H1 (cell line): ENCODE measurements around the gene C2orf92. TPM values are rescaled to one million over a fixed set of nuclear protein-coding genes. Genes with fewer than 3 reads are reported as not detected.

Source experiments
- CTCF ChIA-PET: fragments of 300-600 bp; sonication (Branson Sonifier 250); formaldehyde crosslinking; loops from one replicate; lab custom pipeline; 2021; ENCODE audit not compliant: partially characterized antibody; lab: Charles Lee
- POLR2A ChIA-PET: fragments of 300-600 bp; sonication (Branson Sonifier 250); formaldehyde crosslinking; loops from one replicate; lab custom pipeline; 2021; ENCODE audit warnings: inconsistent platforms; ENCODE audit not compliant: partially characterized antibody; lab: Charles Lee
- DNase-seq, 2 experiments: peaks; one replicate each; pipeline versions ENCODE4 v3.0.0 to v3.0.0-alpha.2; 2010 to 2022; ENCODE audit warnings: low spot score in 2 of 2, low read depth in 1 of 2, mixed read lengths in 1 of 2
- FAIRE-seq: peaks from 2 replicates; lab custom pipeline; 2011; peaks lifted over from hg19 to GRCh38; lab: Jason Lieb, UNC
- H2AFZ ChIP-seq: 2 replicates; pipeline ENCODE4 v1.8.1; 2012; ENCODE audit warnings: low read length, inconsistent platforms
- H2AK5ac ChIP-seq: 2 replicates; pipeline ENCODE4 v1.6.1; 2013; ENCODE audit warnings: low read depth, low read length
- H2BK120ac ChIP-seq: replicated peaks from 2 replicates; pipeline ENCODE3; 2013; ENCODE audit warnings: low read depth, low read length, inconsistent platforms
- H2BK12ac ChIP-seq: 2 replicates; pipeline ENCODE4 v1.6.1; 2013; ENCODE audit warnings: low read depth, low read length
- H2BK15ac ChIP-seq: 2 replicates; pipeline ENCODE4 v1.6.1; 2013; ENCODE audit warnings: low read length
- H2BK20ac ChIP-seq: 2 replicates; pipeline ENCODE4 v1.6.1; 2013; ENCODE audit warnings: low read length
- H2BK5ac ChIP-seq: 2 replicates; pipeline ENCODE4 v1.6.1; 2013; ENCODE audit warnings: low read depth, low read length
- H3K14ac ChIP-seq: 2 replicates; pipeline ENCODE4 v1.6.1; 2013; ENCODE audit warnings: inconsistent platforms; ENCODE audit not compliant: insufficient read length
- H3K18ac ChIP-seq: 2 replicates; pipeline ENCODE4 v1.6.1; 2013; ENCODE audit warnings: low read length; ENCODE audit errors: extremely low read depth
- H3K23ac ChIP-seq: 2 replicates; pipeline ENCODE4 v1.6.1; 2013; ENCODE audit warnings: inconsistent platforms; ENCODE audit not compliant: insufficient read length
- H3K23me2 ChIP-seq: 2 replicates; pipeline ENCODE4 v1.6.1; 2013; ENCODE audit warnings: low read depth, low read length
- H3K27ac ChIP-seq: 2 replicates; pipeline ENCODE4 v1.6.1; 2011; ENCODE audit warnings: low read depth, low read length, inconsistent platforms
- H3K27me3 ChIP-seq, 4 experiments: replicated peaks in 1 of 4; 1 replicate in 1 of 4; 2 replicates in 3 of 4; pipeline versions ENCODE4 v1.6.1 to v1.8.1; 2011 to 2013; ENCODE audit warnings: low read length in 3 of 4, mild to moderate bottlenecking in 3 of 4, inconsistent platforms in 2 of 4, mixed read lengths in 2 of 4, moderate library complexity in 1 of 4; ENCODE audit not compliant: control insufficient read depth in 3 of 4, insufficient read depth in 3 of 4; ENCODE audit errors: extremely low read depth in 1 of 4
- H3K36me3 ChIP-seq, 4 experiments: 2 replicates each; pipeline versions ENCODE4 v1.6.1 to v1.8.1; 2011 to 2013; ENCODE audit warnings: mild to moderate bottlenecking in 4 of 4, low read length in 3 of 4, moderate library complexity in 2 of 4, control low read depth in 1 of 4, inconsistent platforms in 1 of 4; ENCODE audit not compliant: insufficient read depth in 4 of 4, control insufficient read depth in 2 of 4
- H3K4ac ChIP-seq: replicated peaks from 2 replicates; pipeline ENCODE3; 2013; ENCODE audit warnings: low read length, low read depth, mixed read lengths, inconsistent platforms; ENCODE audit not compliant: insufficient read length
- H3K4me1 ChIP-seq, 4 experiments: replicated peaks in 1 of 4; 1 replicate in 1 of 4; 2 replicates in 3 of 4; pipeline versions ENCODE4 v1.6.1 to v1.8.1; 2011 to 2013; ENCODE audit warnings: low read length in 3 of 4, inconsistent platforms in 2 of 4, mixed read lengths in 1 of 4; ENCODE audit not compliant: insufficient read depth in 4 of 4, control insufficient read depth in 3 of 4
- H3K4me2 ChIP-seq, 2 experiments: 2 replicates each; pipeline versions ENCODE4 v1.6.1 to v1.8.1; 2011 to 2013; ENCODE audit warnings: low read depth in 2 of 2, low read length in 2 of 2, control low read depth in 1 of 2, inconsistent platforms in 1 of 2, mild to moderate bottlenecking in 1 of 2; ENCODE audit not compliant: insufficient read depth in 1 of 2
- H3K4me3 ChIP-seq, 4 experiments: fragments of 200-600, 300-600 bp in 1 of 4; sonication (generic), shearing (Covaris generic), sonication (Bioruptor Twin) in 1 of 4; 2 replicates each; pipeline versions ENCODE4 v1.5.1 to v1.8.1; 2011 to 2016; ENCODE audit warnings: low read length in 4 of 4, low read depth in 3 of 4, control low read depth in 2 of 4, inconsistent platforms in 2 of 4, mild to moderate bottlenecking in 2 of 4, mixed read lengths in 1 of 4, moderate library complexity in 1 of 4; ENCODE audit not compliant: insufficient read depth in 2 of 4; ENCODE audit errors: extremely low read depth in 1 of 4
- H3K56ac ChIP-seq: replicated peaks from 2 replicates; pipeline ENCODE3; 2013; ENCODE audit warnings: low read depth, mild to moderate bottlenecking, mixed read lengths, low read length, inconsistent platforms; ENCODE audit not compliant: insufficient read length
- H3K79me1 ChIP-seq: 2 replicates; pipeline ENCODE4 v1.6.1; 2013; ENCODE audit warnings: low read depth, low read length, control low read depth
- H3K79me2 ChIP-seq, 2 experiments: 2 replicates each; pipeline versions ENCODE4 v1.6.1 to v1.8.1; 2012 to 2013; ENCODE audit warnings: low read length in 2 of 2, mild to moderate bottlenecking in 2 of 2, inconsistent platforms in 1 of 2; ENCODE audit not compliant: insufficient read depth in 2 of 2, control insufficient read depth in 1 of 2
- H3K9ac ChIP-seq, 4 experiments: replicated peaks in 1 of 4; 1 replicate in 1 of 4; 2 replicates in 3 of 4; pipeline versions ENCODE4 v1.6.1 to v1.8.1; 2011 to 2013; ENCODE audit warnings: low read depth in 3 of 4, low read length in 3 of 4, control low read depth in 2 of 4, mild to moderate bottlenecking in 2 of 4, moderate library complexity in 2 of 4, inconsistent platforms in 1 of 4; ENCODE audit errors: extremely low read depth in 1 of 4
- H3K9me3 ChIP-seq, 2 experiments: 2 replicates each; pipeline versions ENCODE4 v1.6.1 to v1.8.1; 2012 to 2013; ENCODE audit warnings: mild to moderate bottlenecking in 2 of 2, moderate library complexity in 2 of 2, control low read depth in 1 of 2, inconsistent platforms in 1 of 2, low read depth in 1 of 2, low read length in 1 of 2, mixed read lengths in 1 of 2; ENCODE audit not compliant: insufficient read depth in 2 of 2
- H4K20me1 ChIP-seq, 2 experiments: replicated peaks in 1 of 2; 2 replicates each; pipeline versions ENCODE3 to v1.8.1; 2011 to 2013; ENCODE audit warnings: inconsistent platforms in 2 of 2, low read length in 2 of 2, mild to moderate bottlenecking in 1 of 2; ENCODE audit not compliant: insufficient read depth in 2 of 2, control insufficient read depth in 1 of 2
- H4K5ac ChIP-seq: 2 replicates; pipeline ENCODE4 v1.6.1; 2013; ENCODE audit warnings: low read length, low read depth, mixed read lengths, inconsistent platforms; ENCODE audit not compliant: insufficient read length
- H4K8ac ChIP-seq: 2 replicates; pipeline ENCODE4 v1.8.0; 2013; ENCODE audit warnings: mild to moderate bottlenecking, moderate library complexity, low read length, inconsistent platforms; ENCODE audit not compliant: insufficient read depth; ENCODE audit errors: extremely low read depth
- H4K91ac ChIP-seq: replicated peaks from 2 replicates; pipeline ENCODE3; 2013; ENCODE audit warnings: low read length, mixed read lengths, inconsistent platforms; ENCODE audit not compliant: insufficient read length
- POLR2AphosphoS5 ChIP-seq: IDR thresholded peaks from 2 replicates; pipeline ENCODE4 v1.6.1; 2011; ENCODE audit warnings: low read depth, low read length
- WGBS, 2 experiments: shearing (Covaris generic) in 1 of 2; methylation state at CpG; one replicate each; pipeline versions ENCODE4 v1.1.6 to v1.1.7; 2013 to 2015; ENCODE audit warnings: low lambda C conversion rate in 2 of 2, mixed read lengths in 2 of 2, inconsistent platforms in 1 of 2, low coverage in 1 of 2, missing lambda C conversion rate in 1 of 2; ENCODE audit not compliant: insufficient replicate concordance in 2 of 2, insufficient coverage in 1 of 2, insufficient read length in 1 of 2; ENCODE audit errors: extremely low coverage in 1 of 2, missing lambda C conversion rate in 1 of 2; 5-methylcytosine and 5-hydroxymethylcytosine counted together
- polyA plus RNA-seq, 7 experiments: library from polyadenylated mRNA; depleted of rRNA in 3 of 7; stranded (reverse) in 5 of 7; unstranded in 2 of 7; fragments of >200 nt in 5 of 7; fragments of 200-250 nt in 2 of 7; gene quantifications; 1 replicate in 5 of 7; 2 replicates in 1 of 7; 4 replicates in 1 of 7; pipeline versions ENCODE4 v1.2.1 to v1.2.3, GENCODE V29; 2011 to 2013; ENCODE audit warnings: missing spikeins in 2 of 7, mixed read lengths in 2 of 7
- total RNA-seq: library from RNA; stranded (reverse); fragmentation: NEBNext Ultra II Directional; extraction: Animal tissue kit (Norgen Biotek cat#: 25700); gene quantifications from 2 replicates; pipeline ENCODE4 v1.2.1, GENCODE V29; 2021

Gene C2orf92
- total and polyA plus RNA-seq, 2 of the 8 experiments (the other 6 are each of a cell fraction or from before 2014, with no cell fraction given) = 2.3 to 3.7 TPM

DNA sequence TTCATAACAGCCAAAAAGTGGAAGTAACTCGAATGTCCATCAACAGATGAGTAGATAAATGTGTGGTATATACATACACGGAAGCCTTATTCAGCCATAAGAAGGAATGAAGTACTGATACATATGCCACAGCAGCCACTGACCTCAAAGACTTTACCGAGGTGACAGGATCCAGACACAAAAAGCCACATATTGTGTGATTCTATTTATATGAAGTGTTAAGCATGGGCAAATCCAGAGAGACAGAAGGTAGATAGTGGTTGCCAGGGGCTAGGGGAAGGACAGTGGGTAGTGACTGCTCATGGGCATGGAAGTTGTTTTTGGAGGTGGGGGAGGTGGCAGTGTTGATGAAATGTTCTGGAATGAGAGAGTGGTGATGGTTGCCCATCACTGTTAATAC lies 77.8 kb downstream of the C2orf92 start:
- Histone ChIP-seq H2BK12ac (0 out of 2 replicates have a peak overlapping the region, but pooled peaks have one; percentile 17), H3K4me2 (no peak overlapping the region), H3K9me3 (no peaks in the 10 kb centered on the region), H3K9ac (no peak overlapping the region), H2BK120ac (no peak overlapping the region), H2BK15ac (no peak overlapping the region), H3K4ac (no peak overlapping the region), H3K56ac (no peak overlapping the region), H2BK5ac (no peak overlapping the region), H2BK20ac (no peak overlapping the region), H3K4me1 (peaks cover 0 to 11% (median 3%) of the 10 kb centered on the region in 4 experiments; a peak in 4 of 7 replicates), H2AFZ (no peak overlapping the region), H3K23ac (no peak overlapping the region), H2AK5ac (no peak overlapping the region), H4K91ac (no peak overlapping the region), H3K36me3 (no peaks in the 10 kb centered on the region), H3K14ac (no peak overlapping the region), H3K79me1 (no peaks in the 10 kb centered on the region), H3K18ac (no peak overlapping the region), H4K8ac (no peak overlapping the region), H4K5ac (no peak overlapping the region), H3K23me2 (no peaks in the 10 kb centered on the region), H3K4me3 (no peak overlapping the region), H3K27me3 (no peaks in the 10 kb centered on the region), H3K79me2 (no peaks in the 10 kb centered on the region), H3K27ac (no peak overlapping the region), H4K20me1 (no peaks in the 10 kb centered on the region)
- FAIRE-seq (no peak), DNase-seq (no peak)
- ChIA-PET POLR2A (interaction anchor here (0.6 kb wide), 1 partner anchor 211 kb away, joined by 4 read pairs; no protein-coding TSS in a partner anchor), CTCF (interaction anchor here (0.6 to 10.1 kb wide), 6 partner anchors 20 to 48 kb away, joined by 3 to 149 read pairs (median 4); partner anchors contain the start of gene ZAP70)
- WGBS, 2 experiments = 95% methylated on average over 3 of the region's 3 CpGs; no CpG with 5 or more reads in 1 of the 2 experiments
- TF ChIP-seq POLR2AphosphoS5 = no peak
